Stimulated activated CD8-positive, alpha-beta memory T cell treated with anti-CD3 and anti-CD28 coated beads, Interleukin-15, amount 100 ng/mL, for 48 hours (primary cell): ENCODE data around the gene IQCK.

Source experiments
- DNase-seq, 2 donors: peaks; one replicate each; pipeline ENCODE4 v3.0.0-alpha.2; 2020; ENCODE audit warnings: low read depth in 2 of 2

Gene IQCK

DNA sequence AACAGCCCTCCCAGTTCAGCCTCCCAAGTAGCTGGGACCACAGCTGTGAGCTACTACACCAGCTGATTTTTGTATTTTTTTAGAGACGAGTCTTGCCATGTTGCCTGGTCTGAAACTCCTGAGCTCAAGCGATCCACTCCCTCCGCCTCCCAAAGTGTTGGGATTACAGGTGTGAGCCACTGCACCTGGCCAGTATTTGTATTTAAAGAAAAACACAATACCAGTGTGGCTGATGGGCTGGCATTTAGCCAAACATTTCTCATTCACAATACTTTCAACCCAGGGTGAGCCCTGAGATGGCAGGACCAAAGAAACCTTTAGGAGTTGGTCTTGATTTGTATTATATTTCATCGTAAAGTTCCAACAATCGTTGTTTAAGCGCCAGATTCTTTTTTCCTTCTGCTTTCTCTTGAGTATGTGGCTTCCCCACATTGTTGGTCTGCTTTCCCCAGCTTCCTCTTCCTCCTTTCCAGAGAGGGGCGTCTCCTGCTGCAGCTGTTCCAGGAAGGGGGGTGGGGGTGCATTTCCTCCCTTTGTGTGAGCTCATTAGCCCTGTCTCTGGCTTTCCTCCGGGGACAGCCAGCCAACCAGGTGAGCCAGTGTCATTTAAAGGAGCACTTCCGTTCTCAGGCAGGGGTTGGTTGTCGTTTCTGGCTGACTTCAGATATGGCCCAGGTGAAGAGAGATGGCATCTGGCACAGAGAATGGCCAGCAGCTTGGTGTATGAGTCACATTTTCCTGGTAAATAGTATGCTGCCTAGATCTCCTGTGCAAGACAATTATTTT lies 86.7 kb downstream of the IQCK start:
- no peak for DNase-seq

DNA sequence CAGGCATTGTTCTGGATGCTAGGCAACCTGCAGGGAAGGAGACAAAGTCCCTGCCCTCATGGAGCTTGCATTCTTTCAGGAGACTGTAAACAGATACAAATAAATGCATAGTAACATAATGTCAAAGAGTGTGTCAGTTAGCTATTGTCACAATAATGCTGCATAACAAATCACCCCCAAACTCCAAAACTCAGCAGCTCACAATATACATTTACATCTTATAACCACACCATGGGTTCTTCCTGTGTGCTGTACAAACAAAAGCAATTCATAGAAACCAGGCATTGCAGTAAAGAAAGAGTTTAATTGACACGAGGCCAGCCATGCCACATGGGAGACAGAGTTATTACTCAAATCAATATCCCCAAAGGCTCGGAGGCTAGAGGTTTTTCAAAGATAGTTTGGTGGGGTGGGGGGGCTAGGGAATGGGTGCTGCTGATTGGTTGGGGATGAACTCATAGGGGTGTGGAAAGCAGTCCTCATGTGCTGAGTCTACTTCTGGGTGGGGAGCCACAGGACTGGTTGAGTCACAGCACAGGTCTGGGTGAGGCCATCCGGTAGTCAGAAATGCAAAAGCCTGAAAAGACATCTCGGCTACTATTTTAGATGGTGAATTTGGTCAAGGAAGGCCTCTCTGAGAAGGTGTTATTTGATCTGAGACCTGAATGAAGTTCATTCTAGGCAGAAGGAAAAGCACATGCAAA lies 87.5 kb downstream of the IQCK start:
- DNase-seq = no peak

GRCh38 chr16:19808061-19808641 lies 90.1 kb downstream of the IQCK start:
- no peak for DNase-seq

DNA sequence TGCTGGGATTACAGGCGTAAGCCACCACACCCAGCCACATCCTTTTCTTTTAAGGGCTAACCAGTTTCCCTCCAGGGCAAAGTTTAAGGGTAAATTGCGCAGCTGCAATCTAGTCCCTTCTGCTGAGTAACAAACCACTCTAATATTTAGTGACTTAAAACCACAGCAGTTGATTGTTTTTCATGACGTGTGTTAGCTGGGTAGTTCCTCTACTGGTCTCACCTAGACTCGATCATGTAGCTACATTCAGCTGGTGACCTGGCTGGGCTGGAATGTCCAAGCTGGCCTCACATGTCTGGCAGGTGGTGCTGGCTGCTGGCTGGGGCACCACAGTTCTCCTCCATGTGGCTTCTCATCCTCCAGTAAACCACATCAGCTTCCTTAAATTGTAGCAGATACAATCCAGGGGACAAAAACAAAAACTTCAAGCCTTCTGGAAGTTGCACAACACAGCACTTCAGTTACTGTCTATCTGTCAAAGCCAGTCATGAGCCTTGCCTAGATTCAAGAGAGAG lies 91.1 kb downstream of the IQCK start:
- no peak for DNase-seq

DNA sequence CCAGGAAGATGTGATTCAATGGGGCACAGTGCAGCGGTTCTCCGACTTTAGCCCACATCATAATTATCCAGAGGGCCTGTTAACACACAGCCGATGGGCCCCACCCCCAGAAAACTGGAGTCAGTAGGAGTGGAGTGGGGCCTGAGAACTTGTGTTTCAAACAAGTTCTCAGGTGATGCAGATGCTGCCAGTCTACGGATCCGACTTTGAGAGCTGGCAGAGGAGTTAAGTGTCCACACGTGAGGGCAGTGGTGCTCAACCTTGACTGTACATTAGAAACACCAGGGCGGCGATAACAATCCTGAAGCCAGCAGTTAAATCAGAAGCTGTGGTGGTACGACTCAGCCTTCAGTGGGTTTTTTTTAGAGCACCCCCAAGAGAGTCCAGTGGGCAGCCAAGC lies 91.6 kb downstream of the IQCK start:
- no peak for DNase-seq

GRCh38 chr16:19810817-19811731 lies 93.0 kb downstream of the IQCK start:
- no peak for DNase-seq

- no peak for DNase-seq
These were observed 94.9 kb downstream of the IQCK start for GRCh38 chr16:19812986-19813385.

- no peak for DNase-seq
These were observed 97.3 kb downstream of the IQCK start for GRCh38 chr16:19815418-19815817.

- no peak for DNase-seq
These were observed 99.1 kb downstream of the IQCK start for GRCh38 chr16:19817122-19817521.

- DNase-seq = no peak
These were observed 99.8 kb downstream of the IQCK start for GRCh38 chr16:19817875-19818274.

GRCh38 chr16:19822533-19822932 lies 104.5 kb downstream of the IQCK start:
- no peak for DNase-seq

- DNase-seq = no peak
These were observed 105.3 kb downstream of the IQCK start for GRCh38 chr16:19823322-19823721.

DNA sequence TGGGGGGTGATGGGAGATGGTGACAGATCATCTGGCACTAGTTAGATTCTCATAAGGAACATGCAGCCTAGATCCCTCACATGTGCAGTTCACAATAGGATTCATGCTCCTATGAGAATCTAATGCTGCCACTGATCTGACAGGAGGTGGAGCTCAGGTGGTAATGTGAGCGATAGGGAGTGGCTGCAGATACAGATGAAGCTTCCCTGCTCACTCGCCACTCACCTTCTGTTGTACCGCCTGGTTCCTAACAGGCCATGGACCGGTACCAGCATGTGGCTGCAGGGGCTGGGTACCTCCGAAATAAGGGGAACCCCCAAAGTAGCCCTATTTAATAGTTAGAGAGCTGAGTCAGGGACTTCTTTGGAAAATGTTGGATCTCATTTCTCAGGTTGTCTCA lies 106.1 kb downstream of the IQCK start:
- no peak for DNase-seq

DNA sequence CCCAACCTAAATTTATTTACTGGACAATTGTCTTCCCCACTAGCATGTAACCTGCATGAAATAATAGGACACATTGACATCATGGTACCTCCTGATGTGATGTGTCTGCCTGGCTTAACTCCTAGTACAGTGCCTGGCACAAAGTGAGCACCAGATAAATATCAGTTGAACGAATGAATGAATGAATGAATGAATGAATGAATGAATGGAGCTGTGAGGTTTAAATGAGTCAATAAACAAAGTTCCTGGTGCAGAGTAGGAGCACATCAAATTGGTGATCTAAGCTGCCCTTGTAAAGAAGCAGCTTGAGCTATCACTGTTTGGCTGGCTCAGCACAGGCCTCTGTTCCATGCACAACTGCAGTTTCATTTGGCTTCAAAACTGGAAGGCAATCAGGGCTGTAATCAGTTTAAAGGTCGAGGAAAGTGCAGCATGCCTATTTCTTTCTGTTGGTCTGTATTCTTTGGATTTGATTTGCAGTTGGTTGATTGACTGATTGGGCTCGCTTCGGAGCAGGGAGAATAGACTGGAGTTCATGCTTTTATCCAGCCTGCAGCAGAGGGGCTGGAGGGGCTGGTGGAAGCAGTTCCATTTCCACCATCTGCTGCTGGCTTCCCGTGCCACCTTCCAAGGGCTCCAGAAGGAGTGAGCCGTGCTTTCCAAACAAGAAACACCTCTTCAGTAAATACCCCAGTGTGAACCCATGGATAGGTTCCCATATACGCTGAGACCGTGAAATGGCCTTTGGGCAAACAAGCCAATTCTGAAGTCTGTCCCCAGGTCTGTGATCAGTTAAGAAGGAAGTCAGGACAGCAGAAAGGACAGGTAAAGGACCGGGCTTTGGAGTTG lies 112.0 kb downstream of the IQCK start:
- no peak for DNase-seq

- no peak for DNase-seq
These were observed 113.0 kb downstream of the IQCK start for GRCh38 chr16:19830902-19831560.

- DNase-seq = no peak
These were observed 113.6 kb downstream of the IQCK start for GRCh38 chr16:19831678-19832077.

- DNase-seq = no peak
These were observed 115.1 kb downstream of the IQCK start for GRCh38 chr16:19833176-19833575.

DNA sequence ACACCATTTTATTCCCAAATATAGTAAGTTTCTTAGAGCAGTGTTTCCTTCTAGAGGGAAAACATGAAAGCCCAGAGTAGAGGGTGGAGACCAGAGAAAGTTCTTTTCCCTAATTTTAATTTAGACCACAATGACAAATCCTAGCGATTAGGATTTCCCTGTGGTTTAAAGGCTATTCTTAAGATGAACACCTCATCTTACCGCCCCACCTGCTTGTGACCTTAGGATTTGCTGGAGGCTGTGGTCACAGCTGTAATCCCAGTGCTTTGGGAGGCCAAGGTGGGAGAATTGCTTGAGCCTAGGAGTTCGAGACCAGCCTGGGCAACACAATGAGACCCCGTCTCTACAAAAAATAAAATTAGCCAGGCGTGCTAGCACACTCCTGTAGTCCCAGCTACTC lies 115.5 kb downstream of the IQCK start:
- DNase-seq = no peak

DNA sequence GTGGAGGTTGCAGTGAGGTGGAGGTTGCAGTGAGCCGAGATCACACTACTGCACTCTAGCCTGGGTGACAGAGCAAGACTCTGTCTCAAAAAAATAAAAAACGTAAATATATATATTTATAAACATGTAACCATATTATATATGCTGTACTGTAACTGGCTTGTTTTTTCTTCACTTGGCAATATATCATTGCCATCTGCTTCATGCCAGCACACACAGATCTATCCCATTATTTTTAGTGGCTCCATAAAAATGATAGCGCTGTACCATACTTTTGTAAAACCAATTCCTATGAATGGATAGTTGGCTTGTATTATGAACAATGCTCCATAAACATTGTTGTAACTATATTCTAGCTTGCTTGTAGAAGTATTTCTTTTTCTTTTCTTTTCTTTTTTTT lies 117.1 kb downstream of the IQCK start:
- no peak for DNase-seq

- DNase-seq = no peak
These were observed 117.9 kb downstream of the IQCK start for GRCh38 chr16:19835968-19836421.
